Fibroblast of lung (primary cell): ENCODE data around the gene INTS6L.

ENCODE experiments used
- EZH2 ChIP-seq: IDR thresholded peaks from 2 replicates; pipeline ENCODE4 v1.5.1; 2012; ENCODE audit warnings: low read length, control low read depth, mild to moderate bottlenecking; ENCODE audit errors: missing control alignments
- TF ChIP-seq, protein P1 (sequence below), 2 donors: IDR thresholded peaks in 1 of 2; conservative IDR thresholded peaks in 1 of 2; 1 replicate in 1 of 2; 2 replicates in 1 of 2; pipeline ENCODE4 v1.5.1; 2011 to 2012; ENCODE audit warnings: low read length in 2 of 2, control low read depth in 1 of 2, inconsistent platforms in 1 of 2, low read depth in 1 of 2, mild to moderate bottlenecking in 1 of 2

DNA sequence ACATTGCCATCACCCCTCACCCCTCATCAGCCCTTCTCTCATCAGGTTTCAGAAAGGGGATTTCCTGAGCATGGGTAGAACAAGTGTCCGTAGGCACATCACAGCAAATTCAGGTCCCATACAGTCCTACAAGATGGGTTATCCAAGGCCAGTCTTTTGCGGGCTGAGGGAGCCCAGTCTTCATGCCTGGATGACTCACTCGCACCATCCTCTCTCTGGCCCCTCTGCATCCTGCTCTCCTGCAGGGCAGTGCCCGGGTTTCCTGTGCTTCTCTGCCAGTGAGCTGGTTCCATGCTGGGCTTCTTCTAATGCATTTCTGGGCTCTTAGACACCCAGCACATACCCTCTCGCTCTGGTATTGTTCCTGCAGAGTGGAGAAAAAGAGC, 7.3 kb upstream of the INTS6L start:
- TF ChIP-seq, protein P1, sequence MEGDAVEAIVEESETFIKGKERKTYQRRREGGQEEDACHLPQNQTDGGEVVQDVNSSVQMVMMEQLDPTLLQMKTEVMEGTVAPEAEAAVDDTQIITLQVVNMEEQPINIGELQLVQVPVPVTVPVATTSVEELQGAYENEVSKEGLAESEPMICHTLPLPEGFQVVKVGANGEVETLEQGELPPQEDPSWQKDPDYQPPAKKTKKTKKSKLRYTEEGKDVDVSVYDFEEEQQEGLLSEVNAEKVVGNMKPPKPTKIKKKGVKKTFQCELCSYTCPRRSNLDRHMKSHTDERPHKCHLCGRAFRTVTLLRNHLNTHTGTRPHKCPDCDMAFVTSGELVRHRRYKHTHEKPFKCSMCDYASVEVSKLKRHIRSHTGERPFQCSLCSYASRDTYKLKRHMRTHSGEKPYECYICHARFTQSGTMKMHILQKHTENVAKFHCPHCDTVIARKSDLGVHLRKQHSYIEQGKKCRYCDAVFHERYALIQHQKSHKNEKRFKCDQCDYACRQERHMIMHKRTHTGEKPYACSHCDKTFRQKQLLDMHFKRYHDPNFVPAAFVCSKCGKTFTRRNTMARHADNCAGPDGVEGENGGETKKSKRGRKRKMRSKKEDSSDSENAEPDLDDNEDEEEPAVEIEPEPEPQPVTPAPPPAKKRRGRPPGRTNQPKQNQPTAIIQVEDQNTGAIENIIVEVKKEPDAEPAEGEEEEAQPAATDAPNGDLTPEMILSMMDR (conservative IDR thresholded peaks at IDR 0.05 in 1 of 2, IDR thresholded peaks at IDR 0.05 in 1 of 2; ENCODE audit: low read depth in 1 of 2, low read length in 2 of 2), result no peak
- no peak for TF ChIP-seq EZH2
